Activated CD4-positive, alpha-beta T cell treated with anti-CD3 and anti-CD28 coated beads for 36 hours (primary cell): Measurements from ENCODE around the gene CACNB1. TPM values are rescaled to one million over a fixed set of nuclear protein-coding genes. Genes with fewer than 3 reads are reported as not detected.

Experiments used
- ATAC-seq: fragments of 200-7000 bp; cut with Tn5 transposase; one replicate; pipeline ENCODE4 v1.10.0; 2021; ENCODE audit warnings: mild to moderate bottlenecking, moderate library complexity
- CTCF ChIA-PET: fragments of 350-600 bp; sonication (Branson Sonifier 250); formaldehyde crosslinking; loops from one replicate; lab custom pipeline; 2021; ENCODE audit warnings: antibody characterized with exemption; lab: Charles Lee
- POLR2A ChIA-PET: fragments of 350-600 bp; sonication (Branson Sonifier 250); formaldehyde crosslinking; loops from one replicate; lab custom pipeline; 2021; ENCODE audit warnings: antibody characterized with exemption, inconsistent platforms; lab: Charles Lee
- DNase-seq: peaks from one replicate; pipeline ENCODE4 v3.0.0-alpha.2; 2020
- H3K27ac Mint-ChIP-seq: one replicate; pipeline ENCODE4 v1.8.0; 2021; ENCODE audit warnings: mixed read lengths
- H3K27me3 Mint-ChIP-seq: one replicate; pipeline ENCODE4 v1.8.0; 2021; ENCODE audit warnings: mixed read lengths
- H3K36me3 Mint-ChIP-seq: one replicate; pipeline ENCODE4 v1.8.0; 2021; ENCODE audit warnings: low read depth, mixed read lengths
- H3K4me1 Mint-ChIP-seq: one replicate; pipeline ENCODE4 v1.8.0; 2021; ENCODE audit warnings: mixed read lengths
- H3K4me3 Mint-ChIP-seq: one replicate; pipeline ENCODE4 v1.8.0; 2021; ENCODE audit warnings: mild to moderate bottlenecking, moderate library complexity, mixed read lengths
- H3K9me3 Mint-ChIP-seq: one replicate; pipeline ENCODE4 v1.8.0; 2021; ENCODE audit warnings: low read depth, mixed read lengths
- intact Hi-C, 2 experiments: fragments of 100-400 bp; cut with DNase I in 1 of 2; cut with micrococcal nuclease in 1 of 2; formaldehyde crosslinking; loops; one replicate each; pipeline versions ENCODE4 v1.14.2 to v1.15.1; 2022 to 2024; cut with DNase I, micrococcal nuclease
- total RNA-seq, 2 experiments: library from RNA; stranded (reverse); gene quantifications; one replicate each; pipeline ENCODE4 v1.2.3, GENCODE V29; 2021

CACNB1 gene
- total RNA-seq, 2 experiments from 2014 or later, result 11.8 to 12.3 TPM

- H3K27ac Mint-ChIP-seq, result peak overlapping the region; percentile 95
- peaks cover 40% of the 10 kb centered on the region for H3K4me1 Mint-ChIP-seq
- H3K9me3 Mint-ChIP-seq, result no peaks in the 10 kb centered on the region
- POLR2A ChIA-PET, result interaction anchor here (0.5 to 1.8 kb wide), 8 partner anchors 12 to 280 kb away, joined by 3 to 9 read pairs (median 4); partner anchors contain the start of gene ARL5C
- H3K4me3 Mint-ChIP-seq, result peak overlapping the region; percentile 95
- DNase-seq, result peak; percentile 66
- intact Hi-C loops, result loop anchor here (2.0 to 10.0 kb wide), 5 partner anchors 45 to 477 kb away; partner anchors contain the start of genes CACNB1 (in 1 of the 2) and EPOP (in 1 of the 2)
- CTCF ChIA-PET, result interaction anchor here (0.6 to 6.2 kb wide), 39 partner anchors 12 to 594 kb away, joined by 3 to 140 read pairs (median 6); partner anchors contain the start of genes FBXO47, LASP1 and RPL19
- ATAC-seq, result no peak
- H3K36me3 Mint-ChIP-seq, result peaks cover 8% of the 10 kb centered on the region
- peaks cover 2% of the 10 kb centered on the region for H3K27me3 Mint-ChIP-seq
Observed at GRCh38 chr17:39151943-39152818, 45.3 kb downstream of the CACNB1 start.

GRCh38 chr17:39151150-39151942 is 46.1 kb downstream of the CACNB1 start, which contains the start of gene PLXDC1:
Gene PLXDC1, minus strand, starts transcription at chr17:39151637. Its CDS starts 200 bp downstream, at chr17:39151437.
- POLR2A ChIA-PET, result interaction anchor here (1.2 to 1.8 kb wide), 2 partner anchors 23 to 168 kb away, joined by 3 to 4 read pairs; no protein-coding TSS in a partner anchor
- Mint-ChIP-seq H3K27me3 (peaks cover 2% of the 10 kb centered on the region), H3K9me3 (no peaks in the 10 kb centered on the region), H3K4me3 (peak within 1 kb of the TSS; percentile 95), H3K4me1 (peaks cover 40% of the 10 kb centered on the region), H3K27ac (peak within 1 kb of the TSS; percentile 95), H3K36me3 (peaks cover 8% of the 10 kb centered on the region)
- intact Hi-C loops, result loop anchor here in 1 of 2 experiments (5.0 to 10.0 kb wide), 3 partner anchors 46 to 477 kb away; partner anchors contain the start of genes CACNB1 and EPOP
- CTCF ChIA-PET, result interaction anchor here (0.7 to 6.2 kb wide), 10 partner anchors 12 to 593 kb away, joined by 3 to 140 read pairs (median 7); partner anchors contain the start of genes LASP1 and RPL19
- ATAC-seq (no peak), DNase-seq (peak; percentile 36)

GRCh38 chr17:39150795-39151149 is 46.7 kb downstream of the CACNB1 start:
- Mint-ChIP-seq H3K27ac (no peak overlapping the region), H3K4me3 (peak overlapping the region; percentile 59), H3K36me3 (peaks cover 8% of the 10 kb centered on the region), H3K9me3 (no peaks in the 10 kb centered on the region), H3K4me1 (peaks cover 40% of the 10 kb centered on the region), H3K27me3 (peaks cover 2% of the 10 kb centered on the region)
- ATAC-seq, result no peak
- intact Hi-C loops, result loop anchor here in 1 of 2 experiments (5.0 to 10.0 kb wide), 3 partner anchors 47 to 476 kb away; partner anchors contain the start of genes CACNB1 and EPOP
- POLR2A ChIA-PET, result interaction anchor here (0.7 to 1.2 kb wide), 2 partner anchors 48 to 168 kb away, joined by 3 read pairs; no protein-coding TSS in a partner anchor
- no peak for DNase-seq
- CTCF ChIA-PET, result interaction anchor here (1.4 to 6.2 kb wide), 4 partner anchors 13 to 168 kb away, joined by 3 to 140 read pairs (median 46); partner anchors contain the start of gene RPL19

GRCh38 chr17:39150104-39150634 is 47.3 kb downstream of the CACNB1 start:
- ATAC-seq (no peak), DNase-seq (no peak)
- ChIA-PET CTCF (interaction anchor here (0.6 to 1.3 kb wide), 2 partner anchors 167 to 1025 kb away, joined by 4 read pairs; no protein-coding TSS in a partner anchor), POLR2A (interaction anchor here (0.7 kb wide), 1 partner anchor 47 kb away, joined by 3 read pairs; no protein-coding TSS in a partner anchor)
- Mint-ChIP-seq H3K36me3 (peaks cover 8% of the 10 kb centered on the region), H3K4me3 (peak overlapping the region; percentile 59), H3K27ac (no peak overlapping the region), H3K4me1 (peaks cover 44% of the 10 kb centered on the region), H3K9me3 (no peaks in the 10 kb centered on the region), H3K27me3 (peaks cover 2% of the 10 kb centered on the region)
- intact Hi-C loops, result loop anchor here in 1 of 2 experiments (5.0 to 10.0 kb wide), 3 partner anchors 47 to 475 kb away; partner anchors contain the start of genes CACNB1 and EPOP

- CTCF ChIA-PET, result interaction anchor here (0.5 to 2.5 kb wide), 8 partner anchors 16 to 559 kb away, joined by 3 to 9 read pairs (median 4); no protein-coding TSS in a partner anchor
- ATAC-seq (no peak), DNase-seq (no peak)
- Mint-ChIP-seq H3K4me3 (no peak overlapping the region), H3K27me3 (no peaks in the 10 kb centered on the region), H3K9me3 (no peaks in the 10 kb centered on the region), H3K36me3 (no peaks in the 10 kb centered on the region), H3K4me1 (peaks cover 30% of the 10 kb centered on the region), H3K27ac (no peak overlapping the region)
- POLR2A ChIA-PET, result no interaction called here
- intact Hi-C loops, result no loop called here
Observed at GRCh38 chr17:39147221-39148185, 50.0 kb downstream of the CACNB1 start.

GRCh38 chr17:39146273-39146672 is 51.2 kb downstream of the CACNB1 start:
- intact Hi-C loops, result no loop called here
- DNase-seq (no peak), ATAC-seq (no peak)
- Mint-ChIP-seq H3K27me3 (no peaks in the 10 kb centered on the region), H3K4me3 (no peak overlapping the region), H3K36me3 (no peaks in the 10 kb centered on the region), H3K4me1 (peaks cover 22% of the 10 kb centered on the region), H3K27ac (no peak overlapping the region), H3K9me3 (no peaks in the 10 kb centered on the region)
- ChIA-PET CTCF (interaction anchor here (0.7 to 1.1 kb wide), 5 partner anchors 11 to 295 kb away, joined by 3 to 7 read pairs (median 3); no protein-coding TSS in a partner anchor), POLR2A (interaction anchor here (0.7 kb wide), 2 partner anchors 23 to 72 kb away, joined by 3 read pairs; no protein-coding TSS in a partner anchor)

GRCh38 chr17:39145143-39145542 is 52.3 kb downstream of the CACNB1 start:
- Mint-ChIP-seq H3K9me3 (no peaks in the 10 kb centered on the region), H3K4me3 (no peak overlapping the region), H3K4me1 (peaks cover 15% of the 10 kb centered on the region), H3K27ac (no peak overlapping the region), H3K36me3 (no peaks in the 10 kb centered on the region), H3K27me3 (no peaks in the 10 kb centered on the region)
- intact Hi-C loops, result no loop called here
- ChIA-PET POLR2A (no interaction called here), CTCF (interaction anchor here (0.5 to 1.1 kb wide), 8 partner anchors 8 to 164 kb away, joined by 3 to 7 read pairs (median 3); partner anchors contain the start of genes ARL5C and RPL19)
- no peak for ATAC-seq
- DNase-seq, result no peak

- DNase-seq (no peak), ATAC-seq (no peak)
- ChIA-PET POLR2A (no interaction called here), CTCF (interaction anchor here (0.8 to 1.1 kb wide), 5 partner anchors 9 to 161 kb away, joined by 3 to 5 read pairs (median 3); partner anchors contain the start of gene ARL5C)
- Mint-ChIP-seq H3K4me1 (peaks cover 9% of the 10 kb centered on the region), H3K36me3 (no peaks in the 10 kb centered on the region), H3K27ac (no peak overlapping the region), H3K9me3 (no peaks in the 10 kb centered on the region), H3K4me3 (no peak overlapping the region), H3K27me3 (no peaks in the 10 kb centered on the region)
- intact Hi-C loops, result no loop called here
Observed at GRCh38 chr17:39144416-39144840, 53.0 kb downstream of the CACNB1 start.

GRCh38 chr17:39143552-39144093 is 53.8 kb downstream of the CACNB1 start:
- intact Hi-C loops, result no loop called here
- Mint-ChIP-seq H3K9me3 (no peaks in the 10 kb centered on the region), H3K4me3 (no peak overlapping the region), H3K36me3 (no peaks in the 10 kb centered on the region), H3K4me1 (peaks cover 6% of the 10 kb centered on the region), H3K27ac (no peak overlapping the region), H3K27me3 (no peaks in the 10 kb centered on the region)
- ChIA-PET CTCF (interaction anchor here (0.8 to 1.1 kb wide), 2 partner anchors 47 to 160 kb away, joined by 3 to 4 read pairs; no protein-coding TSS in a partner anchor), POLR2A (interaction anchor here (0.5 kb wide), 1 partner anchor 342 kb away, joined by 3 read pairs; no protein-coding TSS in a partner anchor)
- DNase-seq (no peak), ATAC-seq (no peak)
